Mesendoderm (in vitro differentiated cells): ENCODE measurements around the gene IFNLR1.

Experiments used
- DNase-seq: peaks from one replicate; pipeline ENCODE4 v3.0.0; 2013
- H2AK5ac ChIP-seq: 2 replicates; pipeline ENCODE4 v1.6.1; 2013; ENCODE audit warnings: low read length, inconsistent platforms
- H2BK120ac ChIP-seq: 2 replicates; pipeline ENCODE4 v1.6.1; 2013; ENCODE audit warnings: low read depth, mild to moderate bottlenecking, low read length, moderate library complexity, mixed read lengths
- H2BK15ac ChIP-seq: replicated peaks from 2 replicates; pipeline ENCODE4 v1.6.1; 2013; ENCODE audit warnings: low read depth, mild to moderate bottlenecking, moderate library complexity
- H2BK5ac ChIP-seq: 2 replicates; pipeline ENCODE4 v1.6.1; 2013; ENCODE audit warnings: low read length, inconsistent platforms
- H3K18ac ChIP-seq: 2 replicates; pipeline ENCODE4 v1.6.1; 2013; ENCODE audit warnings: mild to moderate bottlenecking, low read length, mixed read lengths
- H3K23ac ChIP-seq: one replicate; pipeline ENCODE4 v1.6.1; 2013; ENCODE audit warnings: low read length
- H3K27ac ChIP-seq: 2 replicates; pipeline ENCODE4 v1.5.1; 2013; ENCODE audit warnings: low read depth, mild to moderate bottlenecking, inconsistent platforms, low read length, moderate library complexity
- H3K27me3 ChIP-seq: 2 replicates; pipeline ENCODE4 v1.6.1; 2013; ENCODE audit warnings: low read length, control low read depth, mild to moderate bottlenecking, inconsistent platforms; ENCODE audit not compliant: insufficient read depth, poor library complexity
- H3K36me3 ChIP-seq: 2 replicates; pipeline ENCODE4 v1.6.1; 2013; ENCODE audit warnings: low read length, inconsistent platforms; ENCODE audit not compliant: control insufficient read depth, insufficient read depth
- H3K4ac ChIP-seq: one replicate; pipeline ENCODE4 v1.6.1; 2013; ENCODE audit warnings: low read depth, mild to moderate bottlenecking, low read length, moderate library complexity
- H3K4me1 ChIP-seq: 2 replicates; pipeline ENCODE4 v1.6.1; 2013; ENCODE audit warnings: low read depth, low read length, inconsistent platforms; ENCODE audit not compliant: control insufficient read depth
- H3K4me2 ChIP-seq: 2 replicates; pipeline ENCODE4 v1.6.1; 2013; ENCODE audit warnings: low read length
- H3K4me3 ChIP-seq: 2 replicates; pipeline ENCODE4 v1.5.1; 2013; ENCODE audit warnings: mild to moderate bottlenecking, low read length
- H3K56ac ChIP-seq: one replicate; pipeline ENCODE4 v1.6.1; 2013; ENCODE audit warnings: low read length
- H3K79me1 ChIP-seq: 2 replicates; pipeline ENCODE4 v1.6.1; 2013; ENCODE audit warnings: low read length, inconsistent platforms
- H3K79me2 ChIP-seq: 2 replicates; pipeline ENCODE4 v1.6.1; 2013; ENCODE audit warnings: mild to moderate bottlenecking, low read length; ENCODE audit not compliant: control insufficient read depth, insufficient read depth
- H3K9ac ChIP-seq: 2 replicates; pipeline ENCODE4 v1.6.1; 2013; ENCODE audit warnings: low read length, inconsistent platforms
- H4K5ac ChIP-seq: one replicate; pipeline ENCODE4 v1.6.1; 2013; ENCODE audit warnings: low read length
- H4K8ac ChIP-seq: one replicate; pipeline ENCODE4 v1.6.1; 2013; ENCODE audit warnings: low read depth, mild to moderate bottlenecking, control low read depth, low read length, moderate library complexity
- WGBS: extraction: QIAGEN DNeasy Blood & Tissue Kit; methylation state at CpG from one replicate; pipeline ENCODE4 v1.1.7; 2013; ENCODE audit warnings: low lambda C conversion rate, missing lambda C conversion rate; ENCODE audit not compliant: insufficient coverage; ENCODE audit errors: extremely low coverage; 5-methylcytosine and 5-hydroxymethylcytosine counted together

Gene IFNLR1

GRCh38 chr1:24204116-24204515 is 17.0 kb upstream of the IFNLR1 start:
- Histone ChIP-seq H4K5ac (no peak overlapping the region), H2BK15ac (no peak overlapping the region), H3K79me1 (no peaks in the 10 kb centered on the region), H2BK5ac (no peak overlapping the region), H3K23ac (no peak overlapping the region), H3K9ac (no peak overlapping the region), H3K79me2 (no peaks in the 10 kb centered on the region), H3K4me3 (no peak overlapping the region), H3K27me3 (no peaks in the 10 kb centered on the region), H3K56ac (no peak overlapping the region), H3K18ac (no peak overlapping the region), H3K36me3 (no peaks in the 10 kb centered on the region), H4K8ac (no peak overlapping the region), H2BK120ac (no peak overlapping the region), H3K4ac (no peak overlapping the region), H3K4me2 (no peak overlapping the region), H3K27ac (no peak overlapping the region), H2AK5ac (no peak overlapping the region), H3K4me1 (no peaks in the 10 kb centered on the region)
- WGBS = no CpG with 5 or more reads among the region's 8 CpGs
- DNase-seq = no peak

- Histone ChIP-seq H2BK120ac (no peak overlapping the region), H4K5ac (no peak overlapping the region), H3K27ac (no peak overlapping the region), H3K23ac (no peak overlapping the region), H2AK5ac (no peak overlapping the region), H2BK15ac (no peak overlapping the region), H3K36me3 (no peaks in the 10 kb centered on the region), H3K27me3 (no peaks in the 10 kb centered on the region), H3K79me2 (no peaks in the 10 kb centered on the region), H2BK5ac (no peak overlapping the region), H3K9ac (no peak overlapping the region), H3K4me1 (no peaks in the 10 kb centered on the region), H4K8ac (no peak overlapping the region), H3K18ac (no peak overlapping the region), H3K4me3 (no peak overlapping the region), H3K4me2 (no peak overlapping the region), H3K79me1 (no peaks in the 10 kb centered on the region), H3K4ac (no peak overlapping the region), H3K56ac (peak overlapping the region; percentile 42)
- WGBS = no CpG with 5 or more reads among the region's 10 CpGs
- DNase-seq = no peak
These were observed 16.3 kb upstream of the IFNLR1 start for GRCh38 chr1:24203404-24203803.

GRCh38 chr1:24202987-24203386 is 15.9 kb upstream of the IFNLR1 start:
- no CpG with 5 or more reads among the region's 4 CpGs for WGBS
- H3K36me3 ChIP-seq = no peaks in the 10 kb centered on the region

GRCh38 chr1:24202556-24202955 is 15.5 kb upstream of the IFNLR1 start:
- H3K79me2 ChIP-seq = no peaks in the 10 kb centered on the region
- H3K4me3 ChIP-seq = no peak overlapping the region
- H3K4ac ChIP-seq = no peak overlapping the region
- DNase-seq = no peak
- H2BK120ac ChIP-seq = no peak overlapping the region
- H3K27ac ChIP-seq = no peak overlapping the region
- H3K18ac ChIP-seq = no peak overlapping the region
- H3K4me1 ChIP-seq = no peaks in the 10 kb centered on the region
- no peak overlapping the region for H4K5ac ChIP-seq
- peak overlapping the region; percentile 5 for H3K56ac ChIP-seq
- H3K36me3 ChIP-seq = no peaks in the 10 kb centered on the region
- H2BK15ac ChIP-seq = no peak overlapping the region
- no peak overlapping the region for H3K23ac ChIP-seq
- H2AK5ac ChIP-seq = no peak overlapping the region
- H3K79me1 ChIP-seq = no peaks in the 10 kb centered on the region
- H4K8ac ChIP-seq = no peak overlapping the region
- no peak overlapping the region for H3K4me2 ChIP-seq
- H2BK5ac ChIP-seq = no peak overlapping the region
- no peaks in the 10 kb centered on the region for H3K27me3 ChIP-seq
- no peak overlapping the region for H3K9ac ChIP-seq
- WGBS = no CpG with 5 or more reads among the region's 9 CpGs

More at GRCh38 chr1:24202987-24203386, 15.9 kb upstream of the IFNLR1 start:
- Histone ChIP-seq H3K79me1 (no peaks in the 10 kb centered on the region), H4K8ac (no peak overlapping the region), H3K4ac (no peak overlapping the region), H3K4me3 (no peak overlapping the region), H3K23ac (no peak overlapping the region), H3K4me1 (no peaks in the 10 kb centered on the region), H3K27ac (no peak overlapping the region), H3K4me2 (no peak overlapping the region), H3K18ac (no peak overlapping the region), H3K9ac (no peak overlapping the region), H2BK120ac (no peak overlapping the region), H2BK15ac (no peak overlapping the region), H4K5ac (no peak overlapping the region), H3K79me2 (no peaks in the 10 kb centered on the region), H3K56ac (peak overlapping the region; percentile 42), H2AK5ac (no peak overlapping the region), H3K27me3 (no peaks in the 10 kb centered on the region), H2BK5ac (no peak overlapping the region)
- DNase-seq = no peak

- Histone ChIP-seq H3K79me2 (no peaks in the 10 kb centered on the region), H3K23ac (no peak overlapping the region), H3K27me3 (no peaks in the 10 kb centered on the region), H3K4me2 (no peak overlapping the region), H3K4me1 (no peaks in the 10 kb centered on the region), H3K27ac (no peak overlapping the region), H3K4ac (no peak overlapping the region), H2BK5ac (no peak overlapping the region), H3K9ac (peak overlapping the region; percentile 38), H3K79me1 (no peaks in the 10 kb centered on the region), H2BK15ac (no peak overlapping the region), H3K56ac (peak overlapping the region; percentile 73), H3K36me3 (no peaks in the 10 kb centered on the region), H3K4me3 (no peak overlapping the region), H4K8ac (no peak overlapping the region), H2BK120ac (no peak overlapping the region), H2AK5ac (no peak overlapping the region), H4K5ac (no peak overlapping the region), H3K18ac (no peak overlapping the region)
- WGBS = no CpG with 5 or more reads among the region's 5 CpGs
- DNase-seq = peak; percentile 90
These were observed 14.9 kb upstream of the IFNLR1 start for GRCh38 chr1:24201941-24202440.

GRCh38 chr1:24199291-24199900 is 12.3 kb upstream of the IFNLR1 start:
- no peak overlapping the region for H3K4ac ChIP-seq
- no peak overlapping the region for H3K4me2 ChIP-seq
- no peak overlapping the region for H3K27ac ChIP-seq
- H3K23ac ChIP-seq = no peak overlapping the region
- no peak overlapping the region for H2BK15ac ChIP-seq
- H3K79me1 ChIP-seq = no peaks in the 10 kb centered on the region
- no peak overlapping the region for H3K18ac ChIP-seq
- no peak overlapping the region for H3K4me3 ChIP-seq
- H2BK5ac ChIP-seq = no peak overlapping the region
- H3K4me1 ChIP-seq = no peaks in the 10 kb centered on the region
- H3K27me3 ChIP-seq = no peaks in the 10 kb centered on the region
- H2AK5ac ChIP-seq = no peak overlapping the region
- no peak overlapping the region for H4K8ac ChIP-seq
- H2BK120ac ChIP-seq = no peak overlapping the region
- peak; percentile 82 for DNase-seq
- no peak overlapping the region for H3K56ac ChIP-seq
- H3K9ac ChIP-seq = no peak overlapping the region
- WGBS = no CpG with 5 or more reads among the region's 15 CpGs
- H4K5ac ChIP-seq = no peak overlapping the region
- no peaks in the 10 kb centered on the region for H3K79me2 ChIP-seq
- H3K36me3 ChIP-seq = no peaks in the 10 kb centered on the region
